IPS-20b (cell line): ENCODE results near the gene WDR93.
"Not testable (repeated sequence)": the region's sequence is repeated elsewhere in the genome, so short reads cannot be mapped to it uniquely, and the experiment has no call there.

ENCODE experiments used
- H3K27ac ChIP-seq: one replicate; pipeline ENCODE4 v1.5.1; 2013; ENCODE audit warnings: low read length
- H3K27me3 ChIP-seq: 2 replicates; pipeline ENCODE4 v1.6.1; 2013; ENCODE audit warnings: mild to moderate bottlenecking, low read length, inconsistent platforms; ENCODE audit not compliant: insufficient read depth
- H3K36me3 ChIP-seq: 2 replicates; pipeline ENCODE4 v1.6.1; 2013; ENCODE audit warnings: low read depth, mild to moderate bottlenecking, inconsistent platforms, low read length, moderate library complexity; ENCODE audit not compliant: insufficient read depth
- H3K4me1 ChIP-seq: 2 replicates; pipeline ENCODE4 v1.6.1; 2013; ENCODE audit warnings: mild to moderate bottlenecking, control low read depth, inconsistent platforms, low read length, moderate library complexity; ENCODE audit not compliant: insufficient read depth
- H3K4me3 ChIP-seq: 2 replicates; pipeline ENCODE4 v1.5.1; 2013; ENCODE audit warnings: mild to moderate bottlenecking, low read length, inconsistent platforms
- H3K9ac ChIP-seq: 2 replicates; pipeline ENCODE4 v1.6.1; 2013; ENCODE audit warnings: low read depth, mild to moderate bottlenecking, inconsistent platforms, low read length, moderate library complexity
- H3K9me3 ChIP-seq: 2 replicates; pipeline ENCODE4 v1.6.1; 2013; ENCODE audit warnings: mild to moderate bottlenecking, low read depth, low read length, inconsistent platforms; ENCODE audit not compliant: insufficient read depth

The WDR93 gene

GRCh38 chr15:89674526-89674925 lies 16.1 kb upstream of the WDR93 start:
- no peak overlapping the region for H3K9ac ChIP-seq
- H3K4me3 ChIP-seq: no peak overlapping the region
- no peaks in the 10 kb centered on the region for H3K36me3 ChIP-seq
- no peak overlapping the region for H3K27ac ChIP-seq
- H3K4me1 ChIP-seq: no peaks in the 10 kb centered on the region
- H3K27me3 ChIP-seq: peaks cover 14% of the 10 kb centered on the region; the same call in 1 of the 2 replicates
- no peaks in the 10 kb centered on the region for H3K9me3 ChIP-seq

- Histone ChIP-seq H3K9ac (no peak overlapping the region), H3K36me3 (no peaks in the 10 kb centered on the region)
These were observed 15.0 kb upstream of the WDR93 start for GRCh38 chr15:89675606-89676005.

GRCh38 chr15:89677381-89677780 lies 13.2 kb upstream of the WDR93 start:
- Histone ChIP-seq H3K27me3 (peaks cover 33% of the 10 kb centered on the region; the same call in 1 of the 2 replicates), H3K36me3 (no peaks in the 10 kb centered on the region), H3K27ac (no peak overlapping the region), H3K4me1 (no peaks in the 10 kb centered on the region), H3K4me3 (no peak overlapping the region), H3K9me3 (no peaks in the 10 kb centered on the region), H3K9ac (no peak overlapping the region)

More at GRCh38 chr15:89675606-89676005, 15.0 kb upstream of the WDR93 start:
- H3K9me3 ChIP-seq: no peaks in the 10 kb centered on the region
- no peaks in the 10 kb centered on the region for H3K4me1 ChIP-seq
- peaks cover 25% of the 10 kb centered on the region; the same call in 1 of the 2 replicates for H3K27me3 ChIP-seq
- no peak overlapping the region for H3K4me3 ChIP-seq
- no peak overlapping the region for H3K27ac ChIP-seq

- Histone ChIP-seq H3K9ac (no peak within 1 kb of the TSS), H3K27me3 (peaks cover 38% of the 10 kb centered on the region), H3K27ac (no peak within 1 kb of the TSS), H3K9me3 (no peaks in the 10 kb centered on the region), H3K4me1 (no peaks in the 10 kb centered on the region), H3K36me3 (no peaks in the 10 kb centered on the region), H3K4me3 (no peak within 1 kb of the TSS)
These were observed 11.4 kb upstream of the WDR93 start, which contains the start of gene PLIN1 for GRCh38 chr15:89679212-89679611. PLIN1 (minus strand) TSS chr15:89679367; CDS start chr15:89677489, 1,878 bp downstream.

GRCh38 chr15:89680282-89680873 lies 10.2 kb upstream of the WDR93 start:
- Histone ChIP-seq H3K27ac (no peak overlapping the region), H3K9me3 (no peaks in the 10 kb centered on the region), H3K4me1 (no peaks in the 10 kb centered on the region), H3K36me3 (no peaks in the 10 kb centered on the region), H3K4me3 (no peak overlapping the region), H3K9ac (no peak overlapping the region), H3K27me3 (peaks cover 38% of the 10 kb centered on the region)

GRCh38 chr15:89681146-89681545 lies 9.5 kb upstream of the WDR93 start:
- no peak overlapping the region for H3K9ac ChIP-seq
- H3K36me3 ChIP-seq: no peaks in the 10 kb centered on the region
- no peak overlapping the region for H3K27ac ChIP-seq
- H3K27me3 ChIP-seq: peaks cover 41% of the 10 kb centered on the region
- no peaks in the 10 kb centered on the region for H3K9me3 ChIP-seq
- H3K4me1 ChIP-seq: no peaks in the 10 kb centered on the region
- H3K4me3 ChIP-seq: no peak overlapping the region

- Histone ChIP-seq H3K36me3 (no peaks in the 10 kb centered on the region), H3K9me3 (no peaks in the 10 kb centered on the region), H3K4me1 (no peaks in the 10 kb centered on the region), H3K27ac (no peak overlapping the region), H3K9ac (no peak overlapping the region), H3K27me3 (peaks cover 24% of the 10 kb centered on the region), H3K4me3 (no peak overlapping the region)
These were observed 4.6 kb upstream of the WDR93 start for GRCh38 chr15:89685995-89686394.

DNA sequence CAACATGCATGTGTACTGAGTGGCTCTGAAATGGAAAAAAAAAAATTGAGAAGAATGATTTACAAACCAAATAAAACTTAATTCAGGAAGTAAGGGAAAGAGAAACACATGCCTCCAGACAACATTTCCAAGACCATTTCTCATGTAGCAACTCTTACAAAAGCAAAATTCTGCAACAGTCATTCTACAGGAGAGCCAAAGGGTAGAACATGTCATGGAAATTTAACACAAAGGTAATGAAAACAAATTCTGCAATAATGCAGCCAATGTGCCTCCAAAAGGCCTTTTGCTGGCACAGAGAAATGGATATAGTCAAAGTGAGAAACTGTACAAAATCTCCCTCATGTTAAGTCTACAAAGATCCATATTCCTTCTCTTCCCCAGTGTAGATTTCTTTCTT lies 4.1 kb upstream of the WDR93 start:
- no peaks in the 10 kb centered on the region for H3K9me3 ChIP-seq
- no peaks in the 10 kb centered on the region for H3K4me1 ChIP-seq
- H3K9ac ChIP-seq: no peak overlapping the region
- no peak overlapping the region for H3K27ac ChIP-seq
- H3K27me3 ChIP-seq: peaks cover 20% of the 10 kb centered on the region
- H3K36me3 ChIP-seq: no peaks in the 10 kb centered on the region
- no peak overlapping the region for H3K4me3 ChIP-seq

DNA sequence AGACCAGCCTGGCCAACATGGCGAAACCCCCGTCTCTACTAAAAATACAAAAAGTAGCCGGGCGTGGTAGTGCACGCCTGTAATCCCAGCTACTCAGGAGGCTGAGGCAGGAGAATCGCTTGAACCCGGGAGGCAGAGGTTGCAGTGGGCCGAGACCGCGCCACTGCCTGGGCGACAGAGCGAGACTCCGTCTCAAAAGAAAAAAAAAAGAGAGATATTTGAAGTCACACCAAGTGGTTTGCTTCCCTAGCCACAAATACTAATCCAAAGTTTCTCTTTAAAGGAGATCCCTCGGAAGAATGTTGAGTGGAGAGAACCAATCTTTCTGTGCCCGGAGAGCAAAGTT lies 708 bp upstream of the WDR93 start:
- not testable (repeated sequence) for H3K27ac ChIP-seq, H3K4me1 ChIP-seq, H3K9me3 ChIP-seq, H3K36me3 ChIP-seq
- Histone ChIP-seq H3K9ac (peak overlapping the region; percentile 68; the same call in 1 of the 2 replicates), H3K4me3 (peak overlapping the region; percentile 91), H3K27me3 (peaks cover 28% of the 10 kb centered on the region)

- Histone ChIP-seq H3K36me3 (no peaks in the 10 kb centered on the region), H3K4me3 (no peak overlapping the region), H3K9me3 (no peaks in the 10 kb centered on the region), H3K27me3 (peaks cover 23% of the 10 kb centered on the region; the same call in 1 of the 2 replicates), H3K9ac (no peak overlapping the region), H3K27ac (no peak overlapping the region), H3K4me1 (no peaks in the 10 kb centered on the region)
These were observed 2.5 kb downstream of the WDR93 start for GRCh38 chr15:89693091-89693490.

GRCh38 chr15:89693696-89694095 lies 3.1 kb downstream of the WDR93 start:
- no peaks in the 10 kb centered on the region for H3K36me3 ChIP-seq
- no peak overlapping the region for H3K4me3 ChIP-seq
- H3K27ac ChIP-seq: no peak overlapping the region
- no peaks in the 10 kb centered on the region for H3K4me1 ChIP-seq
- no peaks in the 10 kb centered on the region for H3K9me3 ChIP-seq
- H3K27me3 ChIP-seq: peaks cover 23% of the 10 kb centered on the region; the same call in 1 of the 2 replicates
- no peak overlapping the region for H3K9ac ChIP-seq

DNA sequence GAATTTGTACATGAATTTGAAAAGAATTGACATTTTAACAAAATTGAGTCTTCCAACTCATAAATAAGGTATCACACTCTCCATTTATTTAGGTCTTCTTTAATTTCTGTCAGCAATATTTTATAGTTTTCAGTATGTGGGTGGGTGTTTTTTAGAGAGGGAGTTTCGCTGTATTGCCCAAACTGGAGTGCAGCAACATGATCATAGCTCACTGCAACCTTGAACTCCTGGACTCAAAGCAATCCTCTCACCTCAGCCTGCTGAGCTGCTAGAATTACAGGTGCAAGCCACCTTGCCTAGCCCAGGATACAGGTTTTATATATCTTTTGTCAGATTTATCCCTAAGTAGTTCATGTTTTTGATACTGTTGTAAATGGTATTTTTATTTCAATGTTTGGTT lies 4.6 kb downstream of the WDR93 start:
- H3K4me3 ChIP-seq: no peak overlapping the region
- no peak overlapping the region for H3K9ac ChIP-seq
- H3K36me3 ChIP-seq: no peaks in the 10 kb centered on the region
- H3K27me3 ChIP-seq: peaks cover 23% of the 10 kb centered on the region; the same call in 1 of the 2 replicates
- H3K9me3 ChIP-seq: no peaks in the 10 kb centered on the region
- no peak overlapping the region for H3K27ac ChIP-seq
- H3K4me1 ChIP-seq: no peaks in the 10 kb centered on the region
